ENCODE results near the gene NR2F6.
"Not testable (repeated sequence)": the region's sequence is repeated elsewhere in the genome, so short reads cannot be mapped to it uniquely, and the experiment has no call there.

Gene NR2F6

GRCh38 chr19:17245535-17245984 lies at the start of gene NR2F6:
NR2F6 (minus strand) TSS chr19:17245919; CDS start chr19:17245220, 699 bp downstream.
- no peak for DNase-seq

DNA sequence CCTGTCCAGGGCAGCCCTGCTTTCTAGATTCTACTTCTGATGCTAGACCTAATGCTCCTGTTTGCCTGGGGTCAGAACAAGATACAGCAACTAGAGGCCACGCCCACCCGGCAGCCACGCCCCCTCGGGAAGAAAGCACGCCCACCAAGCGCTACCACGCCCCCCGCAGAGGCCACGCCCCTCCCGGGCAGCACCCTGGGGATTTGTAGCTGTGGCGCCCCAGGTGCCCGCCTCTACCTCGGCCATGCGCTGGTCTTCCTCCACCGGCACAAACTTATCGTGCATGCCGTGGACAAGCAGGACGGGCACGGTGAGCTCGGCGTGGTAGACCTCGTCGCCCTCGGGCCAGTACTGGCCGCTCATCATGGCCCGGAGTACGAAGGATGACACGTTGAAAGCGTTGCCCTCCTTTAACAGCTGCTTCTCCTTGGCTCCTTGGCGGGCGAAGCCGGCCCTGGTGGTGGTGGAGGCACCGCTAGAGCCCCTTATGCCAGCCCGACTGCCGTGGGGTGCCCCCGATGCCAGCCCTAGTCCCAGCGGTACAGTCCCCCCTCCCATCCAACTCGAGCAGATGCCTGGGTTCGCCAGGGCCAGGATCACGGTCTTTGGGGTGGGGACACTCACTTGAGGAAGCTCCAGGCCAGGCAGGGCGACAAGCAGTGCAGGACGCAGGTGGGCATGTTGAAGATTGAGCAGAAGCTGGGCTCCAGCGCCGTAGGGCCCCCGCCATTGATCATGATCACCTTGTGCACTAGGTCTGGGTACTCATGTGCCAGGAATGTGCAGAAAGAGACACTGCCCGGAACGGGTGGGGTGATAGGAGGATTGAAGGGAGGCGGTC lies 48.6 kb upstream of the NR2F6 start:
- no peak for DNase-seq

GRCh38 chr19:17293605-17294004 lies 47.9 kb upstream of the NR2F6 start:
- DNase-seq, result no peak

DNA sequence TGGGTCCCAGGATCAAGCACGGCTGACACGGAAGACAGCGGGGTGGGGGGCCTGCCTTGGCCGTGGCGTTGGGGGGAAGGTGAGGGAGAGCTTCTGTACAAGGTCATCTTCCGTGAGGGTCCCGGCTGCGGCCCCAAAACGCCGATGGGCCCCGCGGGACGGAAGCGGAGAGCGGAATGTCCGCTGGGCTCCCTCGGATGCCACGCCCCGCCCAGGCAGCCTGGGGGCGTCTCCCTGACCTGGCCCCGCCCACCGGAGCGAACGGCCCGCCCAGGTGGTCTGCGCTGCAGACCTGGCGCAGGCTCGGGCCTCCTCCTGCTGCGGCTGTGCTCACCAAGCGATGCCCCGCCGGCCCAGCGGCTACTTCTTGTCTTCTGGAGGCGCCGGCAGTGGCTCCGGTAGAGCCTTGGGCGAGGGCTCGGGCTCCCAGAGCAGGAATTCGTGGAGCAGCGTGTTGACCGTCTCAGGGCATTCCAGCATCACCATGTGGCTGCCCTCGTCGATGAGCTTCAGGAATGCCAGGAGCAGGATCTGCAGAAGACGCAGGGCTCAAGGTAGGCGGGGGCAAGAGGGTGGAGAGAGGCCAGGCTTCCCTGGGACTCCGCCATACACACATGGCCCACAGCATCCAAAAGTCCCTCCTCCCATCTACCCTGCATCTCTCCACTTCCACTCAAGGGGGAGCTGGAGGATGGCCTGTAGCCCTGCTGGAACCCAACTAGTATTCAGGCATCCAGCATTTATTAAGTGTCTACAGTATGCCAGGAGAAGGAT lies 46.8 kb upstream of the NR2F6 start:
- DNase-seq, result no peak

DNA sequence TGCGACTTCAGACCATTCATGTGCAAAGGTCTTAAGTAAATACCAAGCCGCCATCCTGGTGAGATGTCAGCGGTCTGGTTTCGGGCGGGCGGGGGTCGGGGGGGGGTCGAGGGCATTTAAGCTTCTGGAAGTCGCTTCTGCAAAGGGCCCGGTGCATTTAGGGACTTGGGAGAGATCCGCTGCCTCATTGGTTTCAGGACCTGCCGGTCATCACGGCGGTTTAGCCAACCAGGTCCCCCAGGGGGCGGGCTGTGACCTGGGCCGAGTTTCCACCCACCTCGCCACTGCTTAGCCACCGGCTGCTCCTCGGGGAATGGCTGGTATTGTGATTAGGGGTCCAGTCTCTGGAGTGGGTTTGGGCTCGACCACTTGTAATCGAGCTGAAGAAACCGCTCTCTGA lies 43.8 kb upstream of the NR2F6 start:
- DNase-seq, result no peak

- DNase-seq, result no peak
Measured at GRCh38 chr19:17286752-17287151, 41.0 kb upstream of the NR2F6 start.

DNA sequence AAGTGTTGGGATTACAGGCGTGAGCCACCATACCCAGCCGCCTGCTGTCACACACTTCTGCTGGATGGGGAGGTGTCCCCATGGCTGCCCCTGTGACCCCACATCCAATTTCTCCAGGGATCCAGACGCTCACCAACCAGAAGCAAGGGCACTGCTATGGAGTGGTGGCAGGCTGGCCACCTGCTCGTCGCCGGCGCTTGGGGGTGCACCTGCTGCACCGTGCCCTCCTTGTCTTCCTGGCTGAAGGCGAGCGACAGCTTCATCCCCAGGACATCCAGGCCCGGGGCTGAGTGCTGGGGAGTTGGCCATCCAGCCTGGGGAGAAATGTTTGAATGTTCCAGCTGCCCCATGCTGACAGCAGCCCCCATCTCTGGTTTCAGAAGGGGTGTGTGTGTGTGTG lies 40.5 kb upstream of the NR2F6 start:
- DNase-seq, result no peak

- no peak for DNase-seq
Measured at GRCh38 chr19:17285415-17286135, 39.9 kb upstream of the NR2F6 start.

- DNase-seq, result no peak
Measured at GRCh38 chr19:17283504-17283996, 37.8 kb upstream of the NR2F6 start.

- DNase-seq, result no peak
Measured at GRCh38 chr19:17282488-17283125, 36.9 kb upstream of the NR2F6 start.

- no peak for DNase-seq
Measured at GRCh38 chr19:17281391-17282304, 35.9 kb upstream of the NR2F6 start, which contains the start of gene ANKLE1. ANKLE1 (plus strand) TSS chr19:17281901; CDS start chr19:17281921, 20 bp downstream.

- DNase-seq, result no peak
Measured at GRCh38 chr19:17279436-17279835, 33.7 kb upstream of the NR2F6 start.

GRCh38 chr19:17275441-17276175 lies 29.9 kb upstream of the NR2F6 start:
- no peak for DNase-seq

DNA sequence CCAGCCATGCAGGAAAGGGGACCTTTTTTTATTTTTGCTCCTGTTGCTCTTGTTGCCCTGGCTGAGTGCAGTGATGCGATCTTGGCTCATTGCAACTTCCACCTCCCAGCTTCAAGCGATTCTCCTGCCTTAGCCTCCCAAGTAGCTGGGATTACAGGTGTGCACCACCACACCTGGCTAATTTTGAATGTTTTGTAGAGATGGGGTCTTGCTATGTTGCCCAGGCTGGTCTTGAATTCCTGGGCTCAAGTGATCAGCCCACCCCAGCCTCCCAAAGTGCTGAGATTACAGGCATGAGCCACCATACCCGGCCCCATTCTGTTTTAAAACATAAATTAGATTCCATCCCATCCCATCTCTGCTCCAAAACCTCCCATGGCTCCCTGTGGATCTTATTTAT lies 29.2 kb upstream of the NR2F6 start:
- DNase-seq, result not testable (repeated sequence)

- DNase-seq, result no peak
Measured at GRCh38 chr19:17268754-17269153, 23.0 kb upstream of the NR2F6 start.

DNA sequence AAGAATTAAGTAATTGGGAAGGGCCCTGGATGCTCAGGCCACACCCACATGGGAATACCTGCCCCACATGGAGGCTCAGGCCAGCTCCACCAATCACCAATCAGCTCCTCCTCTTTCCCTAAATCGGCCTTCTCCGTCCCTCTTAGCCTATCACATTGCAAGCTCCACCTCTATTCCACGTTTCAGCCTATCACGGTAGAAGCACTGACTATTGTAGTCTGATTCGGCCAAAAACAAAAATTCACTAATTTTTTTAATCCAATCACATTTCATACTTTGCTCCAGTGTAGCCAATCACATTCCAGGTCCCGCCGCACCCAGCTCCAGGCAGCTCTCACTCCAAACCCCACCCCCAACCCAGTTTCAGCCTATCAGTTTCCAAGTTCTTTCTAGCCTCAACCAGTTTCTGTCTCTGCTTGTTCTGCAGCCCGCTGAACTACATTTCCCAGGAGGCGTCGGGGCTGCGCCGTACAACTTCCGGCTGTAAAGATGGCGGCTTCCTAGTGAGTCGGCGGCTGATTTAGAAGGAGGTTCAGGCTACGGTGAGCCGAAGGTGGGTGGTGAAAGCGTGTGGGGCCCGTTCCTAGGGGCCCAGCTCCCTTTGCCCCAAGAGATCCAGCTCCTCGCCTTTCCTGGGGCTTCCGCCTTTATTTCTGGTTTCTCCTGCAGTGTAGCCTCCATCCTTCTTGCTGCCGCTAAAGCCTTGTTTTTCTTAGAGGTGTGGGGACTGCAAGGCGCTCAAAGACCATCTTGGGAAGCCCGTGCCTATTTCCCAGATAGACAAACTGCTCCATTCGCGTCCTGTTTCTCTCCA lies 21.5 kb upstream of the NR2F6 start, which contains the start of gene BABAM1:
TSS of gene BABAM1 (plus strand) at position 469 of the 814 bp plus-strand sequence. CDS start 1,364 bp downstream, outside the sequence.
- DNase-seq, result peak; percentile 98

DNA sequence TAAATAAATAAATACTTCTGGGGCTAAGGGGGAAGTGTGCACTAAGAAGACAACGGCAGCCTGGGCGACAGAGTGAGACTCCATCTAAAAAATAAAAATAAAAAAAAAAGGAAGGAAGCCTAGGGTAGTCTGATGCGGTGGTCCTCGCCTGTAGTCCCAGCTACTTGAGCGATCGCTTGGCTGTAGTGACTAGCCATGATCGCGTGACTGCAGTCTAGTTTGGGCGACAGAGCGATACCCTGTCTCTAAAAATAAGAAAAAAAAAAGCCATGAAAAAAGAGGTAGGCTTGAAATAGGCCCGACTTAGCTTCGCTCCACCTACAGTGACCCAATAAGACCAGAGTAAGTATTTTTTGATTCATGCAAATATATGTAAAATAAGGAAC lies 20.9 kb upstream of the NR2F6 start:
- DNase-seq, result no peak

DNA sequence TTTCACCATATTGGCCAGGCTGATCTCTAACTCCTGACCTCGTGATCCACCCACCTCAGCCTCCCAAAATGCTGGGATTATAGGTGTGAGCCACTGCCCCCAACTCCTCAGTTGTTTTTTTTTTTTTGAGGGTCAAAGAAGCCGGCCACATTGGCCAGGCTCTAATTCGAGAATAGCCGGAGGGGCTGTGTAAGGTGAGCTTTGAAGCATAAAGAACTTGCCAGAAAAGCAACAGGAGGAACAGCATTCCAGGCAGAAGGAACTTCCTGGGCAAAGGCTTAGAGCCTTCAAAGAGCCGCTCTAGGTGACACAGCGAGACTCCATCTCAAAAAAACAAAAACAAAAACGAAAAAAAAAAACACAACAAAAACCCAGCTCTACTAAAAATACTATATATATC lies 20.3 kb upstream of the NR2F6 start:
- no peak for DNase-seq

DNA sequence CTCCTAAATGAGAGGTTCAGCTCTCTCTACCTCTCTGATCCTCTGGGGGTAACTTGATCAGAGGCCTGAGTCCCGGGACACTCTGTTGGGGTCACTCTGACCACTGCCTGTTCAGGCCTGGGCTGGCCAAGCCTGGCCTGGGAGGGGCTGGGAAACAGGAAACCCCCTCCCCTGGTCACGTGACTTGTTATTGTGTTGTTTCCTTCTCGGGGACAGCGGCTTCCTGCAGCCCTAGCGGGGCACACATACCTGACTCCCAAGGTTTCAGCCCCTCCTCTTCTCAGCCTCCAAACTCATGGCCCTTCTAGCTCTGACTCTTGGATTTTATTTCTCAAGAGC lies 18.9 kb upstream of the NR2F6 start, which contains the start of gene USHBP1:
TSS of gene USHBP1 (minus strand) at position 105 of the 339 bp plus-strand sequence. CDS start 446 bp downstream, outside the sequence.
- no peak for DNase-seq

Measured in NCI-H1436 treated with DMSO at 0.1 percent for 48 hours (cell line).